ENCODE data around the gene SUCLG2.

SUCLG2 gene

DNA sequence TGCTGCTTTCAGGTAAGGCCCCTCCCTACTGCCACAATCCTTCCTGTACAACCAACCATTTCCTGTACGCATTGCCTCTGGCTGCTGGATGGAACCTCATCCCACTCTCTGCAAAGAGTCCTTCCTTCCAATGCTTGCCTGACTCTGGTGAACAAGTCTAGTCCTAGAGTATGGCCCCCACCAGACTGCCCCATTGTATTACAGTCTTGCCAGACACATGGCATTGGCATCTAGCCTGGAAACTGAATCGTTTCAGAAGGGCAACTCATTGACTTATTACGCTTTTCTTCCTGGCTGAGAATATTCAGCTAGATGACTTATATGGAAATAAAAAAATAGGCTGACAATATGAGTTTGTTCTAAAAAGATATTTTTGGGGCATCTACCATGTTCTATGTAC is 170.3 kb downstream of the SUCLG2 start:
- DNase-seq: no peak
- Histone ChIP-seq H3K27me3 (replicated peaks; ENCODE audit: control insufficient read depth, insufficient read depth, low read length, poor library complexity, severe bottlenecking) (no peaks in the 10 kb centered on the region), H3K36me3 (ENCODE audit: control insufficient read depth, insufficient read depth, low read length) (no peaks in the 10 kb centered on the region), H3K27ac (ENCODE audit: insufficient read depth, low read length, poor library complexity, severe bottlenecking) (no peak overlapping the region), H3K9me3 (ENCODE audit: control insufficient read depth, low read length) (no peaks in the 10 kb centered on the region), H3K4me1 (ENCODE audit: control insufficient read depth, insufficient read depth, low read length, poor library complexity, severe bottlenecking) (peaks cover 9% of the 10 kb centered on the region), H3K4me3 (ENCODE audit: insufficient read depth, low read depth, low read length, poor library complexity, severe bottlenecking) (no peak overlapping the region)

DNA sequence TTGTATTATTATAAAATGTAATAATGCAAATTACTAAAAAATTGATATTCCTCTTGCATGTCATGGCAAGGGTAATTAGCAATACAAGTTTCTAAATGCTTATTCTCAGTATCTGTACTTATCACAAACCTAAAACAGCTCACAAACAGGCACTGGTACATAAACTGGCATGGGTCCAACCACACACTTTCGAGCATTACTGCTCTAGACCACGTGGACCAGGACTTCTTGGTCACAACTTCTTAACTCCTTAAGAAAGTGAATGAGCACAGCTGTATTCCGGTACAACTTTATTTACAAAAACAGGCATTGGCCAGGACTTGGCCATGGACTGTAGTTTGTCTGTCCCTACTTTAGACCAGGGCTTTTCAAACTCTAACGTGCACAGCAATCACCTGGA is 173.3 kb downstream of the SUCLG2 start:
- DNase-seq: no peak
- Histone ChIP-seq H3K27ac (ENCODE audit: insufficient read depth, low read length, poor library complexity, severe bottlenecking) (no peak overlapping the region), H3K36me3 (ENCODE audit: control insufficient read depth, insufficient read depth, low read length) (no peaks in the 10 kb centered on the region), H3K27me3 (replicated peaks; ENCODE audit: control insufficient read depth, insufficient read depth, low read length, poor library complexity, severe bottlenecking) (no peaks in the 10 kb centered on the region), H3K4me3 (ENCODE audit: insufficient read depth, low read depth, low read length, poor library complexity, severe bottlenecking) (no peak overlapping the region), H3K4me1 (ENCODE audit: control insufficient read depth, insufficient read depth, low read length, poor library complexity, severe bottlenecking) (peaks cover 9% of the 10 kb centered on the region), H3K9me3 (ENCODE audit: control insufficient read depth, low read length) (no peaks in the 10 kb centered on the region)

DNA sequence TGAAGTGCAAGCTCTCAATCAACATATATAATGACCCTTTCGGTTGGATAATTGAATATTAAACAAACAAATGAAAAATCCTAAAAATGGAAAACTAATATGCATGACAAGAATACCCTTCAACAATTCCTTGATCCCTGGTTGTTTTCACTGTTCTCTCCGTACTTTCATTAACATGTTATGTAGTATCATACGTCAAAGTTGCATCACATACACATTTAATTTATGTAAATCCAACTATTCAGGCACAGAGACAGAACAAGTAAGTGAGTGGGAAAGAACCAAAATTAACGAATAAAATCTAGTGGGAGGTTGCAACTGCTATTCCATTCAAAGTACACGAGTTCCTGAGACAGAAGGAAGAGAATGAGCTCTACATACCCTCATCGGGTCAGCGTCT is 176.0 kb downstream of the SUCLG2 start:
- Histone ChIP-seq H3K4me1 (ENCODE audit: control insufficient read depth, insufficient read depth, low read length, poor library complexity, severe bottlenecking) (no peaks in the 10 kb centered on the region), H3K27ac (ENCODE audit: insufficient read depth, low read length, poor library complexity, severe bottlenecking) (no peak overlapping the region), H3K27me3 (replicated peaks; ENCODE audit: control insufficient read depth, insufficient read depth, low read length, poor library complexity, severe bottlenecking) (no peaks in the 10 kb centered on the region), H3K36me3 (ENCODE audit: control insufficient read depth, insufficient read depth, low read length) (no peaks in the 10 kb centered on the region), H3K4me3 (ENCODE audit: insufficient read depth, low read depth, low read length, poor library complexity, severe bottlenecking) (no peak overlapping the region), H3K9me3 (ENCODE audit: control insufficient read depth, low read length) (no peaks in the 10 kb centered on the region)
- DNase-seq: no peak

DNA sequence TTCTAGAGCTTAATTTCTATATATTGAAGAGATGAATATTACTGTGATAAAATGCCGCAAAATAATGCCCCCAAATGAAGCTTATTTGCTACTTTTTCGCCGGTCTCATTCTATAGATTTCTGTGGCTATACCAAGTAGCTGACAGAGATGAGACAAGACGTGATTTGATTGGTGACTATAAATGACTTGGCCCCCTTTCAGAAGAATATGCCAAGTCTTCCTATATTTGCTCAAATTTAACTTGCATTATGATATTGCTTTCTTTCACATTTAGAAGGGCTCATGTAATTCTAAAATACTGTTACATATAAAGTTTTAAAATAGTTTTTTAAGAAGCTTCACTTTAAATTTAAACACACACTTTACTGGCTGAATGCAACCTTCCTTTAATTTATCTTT is 180.1 kb downstream of the SUCLG2 start:
- no peaks in the 10 kb centered on the region for H3K36me3 ChIP-seq (ENCODE audit: control insufficient read depth, insufficient read depth, low read length)
- H3K27me3 ChIP-seq (replicated peaks; ENCODE audit: control insufficient read depth, insufficient read depth, low read length, poor library complexity, severe bottlenecking): no peaks in the 10 kb centered on the region
- H3K27ac ChIP-seq (ENCODE audit: insufficient read depth, low read length, poor library complexity, severe bottlenecking): no peak overlapping the region
- no peaks in the 10 kb centered on the region for H3K9me3 ChIP-seq (ENCODE audit: control insufficient read depth, low read length)
- no peaks in the 10 kb centered on the region for H3K4me1 ChIP-seq (ENCODE audit: control insufficient read depth, insufficient read depth, low read length, poor library complexity, severe bottlenecking)
- no peak for DNase-seq
- H3K4me3 ChIP-seq (ENCODE audit: insufficient read depth, low read depth, low read length, poor library complexity, severe bottlenecking): no peak overlapping the region

DNA sequence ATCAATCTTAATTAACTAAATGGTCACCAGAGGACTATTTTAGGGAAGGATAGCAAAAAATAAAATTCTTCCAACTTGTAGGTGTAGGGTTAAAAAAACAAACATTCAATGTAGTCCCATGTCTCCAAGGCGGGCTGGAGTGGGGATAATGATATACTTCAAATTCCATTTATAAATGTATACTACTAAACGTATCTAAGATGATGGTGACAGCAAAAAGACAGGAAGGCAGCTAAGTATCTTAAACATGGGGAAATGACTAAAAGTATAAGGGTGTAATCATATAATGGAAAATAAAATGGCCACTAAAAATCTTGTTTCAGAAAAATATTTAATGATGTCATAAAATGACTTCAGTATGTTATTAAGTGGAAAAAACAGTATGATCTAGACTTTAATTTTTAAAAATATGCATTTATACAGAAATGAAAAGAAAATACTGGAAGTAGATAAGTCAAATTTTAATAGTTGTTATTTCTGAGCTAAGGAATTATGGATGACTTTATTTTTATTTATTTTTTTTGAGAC is 181.7 kb downstream of the SUCLG2 start:
- no peaks in the 10 kb centered on the region for H3K4me1 ChIP-seq (ENCODE audit: control insufficient read depth, insufficient read depth, low read length, poor library complexity, severe bottlenecking)
- H3K27me3 ChIP-seq (replicated peaks; ENCODE audit: control insufficient read depth, insufficient read depth, low read length, poor library complexity, severe bottlenecking): no peaks in the 10 kb centered on the region
- no peaks in the 10 kb centered on the region for H3K9me3 ChIP-seq (ENCODE audit: control insufficient read depth, low read length)
- no peak overlapping the region for H3K4me3 ChIP-seq (ENCODE audit: insufficient read depth, low read depth, low read length, poor library complexity, severe bottlenecking)
- no peak for DNase-seq
- no peak overlapping the region for H3K27ac ChIP-seq (ENCODE audit: insufficient read depth, low read length, poor library complexity, severe bottlenecking)
- H3K36me3 ChIP-seq (ENCODE audit: control insufficient read depth, insufficient read depth, low read length): no peaks in the 10 kb centered on the region

DNA sequence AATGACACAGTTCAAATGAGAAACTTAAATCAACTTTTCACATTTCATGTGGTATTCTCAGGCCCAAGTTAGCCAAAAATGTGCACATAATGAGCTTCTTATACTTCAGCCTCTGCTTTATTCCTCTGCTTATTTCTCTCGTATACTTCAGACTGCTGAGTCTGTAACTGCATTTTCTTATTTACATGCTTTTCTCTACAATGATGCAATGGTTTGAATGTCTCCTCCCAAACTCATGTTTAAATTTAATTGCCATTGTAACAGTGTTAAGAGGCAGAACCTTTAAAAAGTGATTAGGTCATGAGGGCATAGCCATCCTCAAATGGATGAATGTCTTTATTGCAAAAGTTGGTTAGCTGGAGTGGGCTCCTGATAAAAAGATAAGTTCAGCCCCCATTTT is 184.2 kb downstream of the SUCLG2 start:
- DNase-seq: no peak
- Histone ChIP-seq H3K9me3 (ENCODE audit: control insufficient read depth, low read length) (no peaks in the 10 kb centered on the region), H3K27ac (ENCODE audit: insufficient read depth, low read length, poor library complexity, severe bottlenecking) (no peak overlapping the region), H3K4me1 (ENCODE audit: control insufficient read depth, insufficient read depth, low read length, poor library complexity, severe bottlenecking) (no peaks in the 10 kb centered on the region), H3K36me3 (ENCODE audit: control insufficient read depth, insufficient read depth, low read length) (no peaks in the 10 kb centered on the region), H3K4me3 (ENCODE audit: insufficient read depth, low read depth, low read length, poor library complexity, severe bottlenecking) (no peak overlapping the region), H3K27me3 (replicated peaks; ENCODE audit: control insufficient read depth, insufficient read depth, low read length, poor library complexity, severe bottlenecking) (no peaks in the 10 kb centered on the region)

DNA sequence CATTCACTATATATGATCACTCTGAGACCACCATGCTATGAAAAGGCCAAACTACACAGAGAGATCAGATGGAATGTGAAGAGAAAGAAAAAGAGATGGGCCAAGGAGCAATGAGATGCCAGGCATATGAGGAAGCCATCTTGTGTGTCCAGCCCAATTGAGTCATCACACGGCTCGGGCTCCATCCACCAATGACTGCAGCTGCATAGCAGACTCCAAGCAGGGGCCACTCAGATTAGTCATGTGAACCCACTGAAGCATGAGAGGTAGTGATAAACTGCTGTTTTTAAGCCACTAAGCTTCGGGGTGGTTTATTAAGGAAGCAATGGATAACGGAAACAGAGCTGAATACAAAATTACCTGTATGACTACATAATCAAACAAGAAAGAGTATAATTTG is 185.9 kb downstream of the SUCLG2 start:
- no peaks in the 10 kb centered on the region for H3K27me3 ChIP-seq (replicated peaks; ENCODE audit: control insufficient read depth, insufficient read depth, low read length, poor library complexity, severe bottlenecking)
- no peaks in the 10 kb centered on the region for H3K9me3 ChIP-seq (ENCODE audit: control insufficient read depth, low read length)
- H3K4me1 ChIP-seq (ENCODE audit: control insufficient read depth, insufficient read depth, low read length, poor library complexity, severe bottlenecking): no peaks in the 10 kb centered on the region
- no peak for DNase-seq
- H3K4me3 ChIP-seq (ENCODE audit: insufficient read depth, low read depth, low read length, poor library complexity, severe bottlenecking): no peak overlapping the region
- no peaks in the 10 kb centered on the region for H3K36me3 ChIP-seq (ENCODE audit: control insufficient read depth, insufficient read depth, low read length)
- no peak overlapping the region for H3K27ac ChIP-seq (ENCODE audit: insufficient read depth, low read length, poor library complexity, severe bottlenecking)

DNA sequence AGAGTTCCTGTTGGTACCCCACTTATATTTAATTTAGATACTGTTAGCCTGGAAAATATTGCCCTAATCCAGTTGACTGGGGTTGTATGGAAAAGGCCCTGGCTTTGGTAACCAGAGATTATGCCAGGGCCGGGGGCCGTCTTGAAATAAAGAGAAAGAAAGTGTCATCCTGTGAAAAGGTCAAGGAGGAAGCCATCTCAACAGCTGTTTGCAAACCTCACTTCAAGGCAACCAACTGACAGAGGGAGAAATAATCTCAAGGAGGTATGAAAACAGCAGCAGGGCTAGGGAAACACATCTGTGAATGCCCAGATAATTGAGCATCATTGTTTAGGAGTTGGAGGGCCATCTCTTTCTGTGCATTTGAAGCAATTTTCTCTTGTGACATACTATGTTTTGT is 190.8 kb downstream of the SUCLG2 start:
- Histone ChIP-seq H3K27ac (ENCODE audit: insufficient read depth, low read length, poor library complexity, severe bottlenecking) (no peak overlapping the region), H3K36me3 (ENCODE audit: control insufficient read depth, insufficient read depth, low read length) (no peaks in the 10 kb centered on the region), H3K4me3 (ENCODE audit: insufficient read depth, low read depth, low read length, poor library complexity, severe bottlenecking) (no peak overlapping the region), H3K27me3 (replicated peaks; ENCODE audit: control insufficient read depth, insufficient read depth, low read length, poor library complexity, severe bottlenecking) (no peaks in the 10 kb centered on the region), H3K9me3 (ENCODE audit: control insufficient read depth, low read length) (no peaks in the 10 kb centered on the region), H3K4me1 (ENCODE audit: control insufficient read depth, insufficient read depth, low read length, poor library complexity, severe bottlenecking) (no peaks in the 10 kb centered on the region)
- no peak for DNase-seq

DNA sequence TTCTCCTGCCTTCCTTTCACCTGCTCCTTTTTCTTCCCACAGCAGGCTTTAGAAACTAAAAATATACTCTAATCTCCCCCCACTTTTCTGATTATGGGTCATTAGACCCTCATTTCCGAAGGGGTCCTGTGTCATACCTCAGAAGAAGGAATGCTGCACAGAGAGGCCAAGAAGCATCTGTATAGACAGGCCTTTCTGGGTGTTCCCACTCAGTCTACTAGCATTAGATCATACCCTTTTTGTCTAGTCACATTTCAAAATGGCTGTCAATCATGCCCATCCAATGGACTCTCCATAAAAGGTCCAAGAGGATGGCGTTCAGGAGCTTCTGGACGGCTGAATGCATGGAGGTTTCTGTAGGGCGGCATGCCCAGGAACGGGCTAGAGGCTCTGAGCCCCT is 192.2 kb downstream of the SUCLG2 start:
- no peaks in the 10 kb centered on the region for H3K4me1 ChIP-seq (ENCODE audit: control insufficient read depth, insufficient read depth, low read length, poor library complexity, severe bottlenecking)
- DNase-seq: no peak
- H3K27ac ChIP-seq (ENCODE audit: insufficient read depth, low read length, poor library complexity, severe bottlenecking): no peak overlapping the region
- no peaks in the 10 kb centered on the region for H3K27me3 ChIP-seq (replicated peaks; ENCODE audit: control insufficient read depth, insufficient read depth, low read length, poor library complexity, severe bottlenecking)
- H3K36me3 ChIP-seq (ENCODE audit: control insufficient read depth, insufficient read depth, low read length): no peaks in the 10 kb centered on the region
- no peaks in the 10 kb centered on the region for H3K9me3 ChIP-seq (ENCODE audit: control insufficient read depth, low read length)
- H3K4me3 ChIP-seq (ENCODE audit: insufficient read depth, low read depth, low read length, poor library complexity, severe bottlenecking): no peak overlapping the region

DNA sequence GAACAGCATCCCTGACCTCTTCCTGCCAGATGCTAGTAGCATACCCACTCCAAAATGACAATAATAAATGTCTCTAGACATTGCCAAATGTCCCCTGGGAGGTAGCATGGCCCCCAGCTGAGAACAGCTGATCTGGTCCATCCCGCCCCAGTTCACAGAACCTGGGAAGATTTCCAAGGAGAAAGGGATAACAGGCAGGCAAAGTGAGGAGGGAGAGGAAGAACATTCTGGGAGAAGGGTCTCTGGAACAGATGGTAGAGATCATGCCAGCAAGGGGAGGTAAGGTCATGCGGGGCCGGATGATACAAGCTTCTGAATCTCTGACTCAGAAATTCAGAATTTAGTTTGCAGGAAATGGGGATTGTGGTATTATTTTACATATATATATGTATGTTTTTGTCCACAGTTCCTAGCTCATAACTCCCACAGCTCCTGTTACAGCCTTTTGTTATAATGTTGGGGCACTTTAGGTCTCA is 192.7 kb downstream of the SUCLG2 start:
- H3K4me3 ChIP-seq (ENCODE audit: insufficient read depth, low read depth, low read length, poor library complexity, severe bottlenecking): no peak overlapping the region
- H3K9me3 ChIP-seq (ENCODE audit: control insufficient read depth, low read length): no peaks in the 10 kb centered on the region
- no peak overlapping the region for H3K27ac ChIP-seq (ENCODE audit: insufficient read depth, low read length, poor library complexity, severe bottlenecking)
- H3K4me1 ChIP-seq (ENCODE audit: control insufficient read depth, insufficient read depth, low read length, poor library complexity, severe bottlenecking): no peaks in the 10 kb centered on the region
- DNase-seq: no peak
- H3K27me3 ChIP-seq (replicated peaks; ENCODE audit: control insufficient read depth, insufficient read depth, low read length, poor library complexity, severe bottlenecking): no peaks in the 10 kb centered on the region
- H3K36me3 ChIP-seq (ENCODE audit: control insufficient read depth, insufficient read depth, low read length): no peaks in the 10 kb centered on the region
